HG03378 (cell line): Measurements from ENCODE around the gene GALNTL6.
A peak's percentile ranks its signal among the peaks of the same experiment; 100 is the strongest.
"Not testable (repeated sequence)": the region's sequence is repeated elsewhere in the genome, so short reads cannot be mapped to it uniquely, and the experiment has no call there.

Experiments used
- ATAC-seq: cut with Tn5 transposase; IDR thresholded peaks from one replicate; pipeline ENCODE4 v1.9.1; 2021; ENCODE audit warnings: mild to moderate bottlenecking, moderate library complexity; ENCODE audit not compliant: unreplicated experiment

The GALNTL6 gene

GRCh38 chr4:172785613-172786012 lies 972.4 kb downstream of the GALNTL6 start:
- ATAC-seq = no peak

GRCh38 chr4:172786039-172786792 lies 973.0 kb downstream of the GALNTL6 start:
- ATAC-seq = no peak

- peak; percentile 72 for ATAC-seq
These were observed 973.9 kb downstream of the GALNTL6 start for GRCh38 chr4:172787111-172787510.

- ATAC-seq = no peak
These were observed 978.6 kb downstream of the GALNTL6 start for GRCh38 chr4:172791841-172792240.

- ATAC-seq = no peak
These were observed 980.5 kb downstream of the GALNTL6 start for GRCh38 chr4:172793565-172794306.

GRCh38 chr4:172794307-172794703 lies 981.1 kb downstream of the GALNTL6 start:
- ATAC-seq = no peak

- not testable (repeated sequence) for ATAC-seq
These were observed 984.1 kb downstream of the GALNTL6 start for GRCh38 chr4:172797281-172797680.

- no peak for ATAC-seq
These were observed 988.8 kb downstream of the GALNTL6 start for GRCh38 chr4:172802032-172802431.

- no peak for ATAC-seq
These were observed 993.6 kb downstream of the GALNTL6 start for GRCh38 chr4:172806841-172807240.

- no peak for ATAC-seq
These were observed 995.0 kb downstream of the GALNTL6 start for GRCh38 chr4:172808196-172808595.

- ATAC-seq = no peak
These were observed 996.1 kb downstream of the GALNTL6 start for GRCh38 chr4:172809319-172809718.

GRCh38 chr4:172813359-172813923 lies 1000.2 kb downstream of the GALNTL6 start:
- peak; percentile 93 for ATAC-seq

- no peak for ATAC-seq
These were observed 1002.4 kb downstream of the GALNTL6 start for GRCh38 chr4:172815499-172816164.

- ATAC-seq = peak; percentile 10
These were observed 1005.7 kb downstream of the GALNTL6 start for GRCh38 chr4:172818901-172819300.

GRCh38 chr4:172819353-172819752 lies 1006.1 kb downstream of the GALNTL6 start:
- ATAC-seq = peak; percentile 68

- ATAC-seq = no peak
These were observed 1009.1 kb downstream of the GALNTL6 start for GRCh38 chr4:172822331-172822730.

GRCh38 chr4:172826346-172826745 lies 1013.1 kb downstream of the GALNTL6 start:
- no peak for ATAC-seq

- no peak for ATAC-seq
These were observed 1013.7 kb downstream of the GALNTL6 start for GRCh38 chr4:172826861-172827260.

- ATAC-seq = no peak
These were observed 1017.1 kb downstream of the GALNTL6 start for GRCh38 chr4:172830295-172830764.

- ATAC-seq = no peak
These were observed 1023.5 kb downstream of the GALNTL6 start for GRCh38 chr4:172836661-172837060.

- no peak for ATAC-seq
These were observed 1024.9 kb downstream of the GALNTL6 start for GRCh38 chr4:172838111-172838510.
